NCI-H146 (cell line): ENCODE data around the gene SLC22A12.

ENCODE experiments used
- DNase-seq: peaks from one replicate; lab custom pipeline; 2025; lab: John Stamatoyannopoulos, UW

The SLC22A12 gene

DNA sequence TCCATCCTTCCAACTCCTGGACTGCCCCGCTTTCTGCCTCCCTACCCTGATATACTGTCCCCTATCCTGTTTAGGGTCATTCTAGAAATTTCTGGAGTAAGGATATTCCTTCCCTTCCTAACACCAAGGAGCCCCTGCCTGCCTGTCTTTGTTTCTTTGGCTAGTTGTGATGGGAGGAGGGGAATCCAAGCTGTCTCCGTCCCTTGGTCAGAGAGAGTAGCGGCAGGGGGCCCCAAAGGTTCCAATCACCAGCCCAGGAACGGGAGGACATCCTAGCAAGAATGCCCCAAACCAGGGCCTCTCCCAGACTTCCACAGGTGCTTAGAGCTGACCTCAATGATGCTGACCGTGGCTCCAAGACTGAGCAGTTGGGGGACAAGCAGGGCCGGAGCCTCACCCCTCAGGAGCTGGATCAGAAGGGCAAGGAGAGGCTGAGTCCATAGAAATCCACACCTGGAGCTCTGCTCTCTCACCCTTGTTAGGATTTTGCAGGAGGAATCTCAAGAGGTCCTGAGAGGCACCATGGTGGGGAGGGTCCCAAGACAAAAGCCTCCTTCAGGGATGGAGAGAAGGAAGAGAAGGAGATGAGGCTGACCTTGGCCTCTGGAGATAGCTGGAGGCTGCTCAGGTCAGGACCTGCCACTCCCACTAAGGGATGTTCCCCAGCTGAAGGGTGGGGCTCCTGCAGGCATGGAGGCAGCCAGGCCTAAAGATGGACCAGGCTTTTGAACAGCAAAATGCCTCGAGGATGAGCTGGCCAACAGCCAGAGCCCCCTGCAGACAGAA lies 13.6 kb downstream of the SLC22A12 start:
- DNase-seq, result no peak

- no peak for DNase-seq
Observed at GRCh38 chr11:64605244-64605560, 14.2 kb downstream of the SLC22A12 start.

DNA sequence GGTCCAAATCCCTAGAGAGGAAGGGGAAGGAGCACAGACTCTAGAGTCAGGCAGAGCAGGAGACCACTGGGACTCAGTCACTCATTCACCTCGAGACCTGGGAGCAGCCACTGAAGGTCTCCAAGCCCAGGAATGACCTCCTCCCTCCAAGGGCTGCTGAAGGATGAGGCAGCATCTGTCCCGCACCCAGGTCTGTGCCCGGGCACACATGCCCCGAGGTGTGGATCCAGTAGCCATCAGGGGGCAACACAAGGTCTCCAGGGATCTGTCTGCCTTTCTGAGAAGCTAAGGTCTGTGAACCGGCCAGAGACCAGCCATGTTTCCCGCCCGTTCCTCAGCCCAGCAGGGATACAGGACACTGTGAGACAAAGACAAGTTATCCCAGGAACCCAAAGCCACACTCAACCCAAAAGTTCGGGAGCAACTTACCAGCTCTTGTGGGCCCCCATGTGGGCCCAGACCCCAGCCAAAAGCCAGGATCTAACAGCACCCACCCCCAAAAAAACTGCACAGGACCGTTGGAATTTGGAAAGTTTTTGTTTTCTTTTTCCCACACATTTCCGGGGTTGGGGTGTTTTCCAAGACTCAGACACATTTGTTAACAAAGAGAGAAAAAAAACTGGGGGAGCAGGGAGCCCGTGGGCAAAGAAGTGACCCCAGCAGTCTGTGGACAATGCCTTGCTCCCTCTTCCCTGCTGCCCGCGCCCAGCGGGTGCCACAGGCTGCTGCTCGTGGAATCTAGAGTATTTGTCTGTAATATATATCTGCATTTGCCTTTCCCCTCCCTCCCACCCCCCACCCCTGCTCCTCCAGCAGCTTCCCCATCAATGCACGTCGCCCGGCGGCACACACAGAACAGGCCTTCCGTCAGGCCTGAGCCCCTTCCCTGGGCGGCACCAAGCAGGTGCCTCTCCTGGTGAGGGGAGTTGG lies 14.9 kb downstream of the SLC22A12 start:
- no peak for DNase-seq

DNA sequence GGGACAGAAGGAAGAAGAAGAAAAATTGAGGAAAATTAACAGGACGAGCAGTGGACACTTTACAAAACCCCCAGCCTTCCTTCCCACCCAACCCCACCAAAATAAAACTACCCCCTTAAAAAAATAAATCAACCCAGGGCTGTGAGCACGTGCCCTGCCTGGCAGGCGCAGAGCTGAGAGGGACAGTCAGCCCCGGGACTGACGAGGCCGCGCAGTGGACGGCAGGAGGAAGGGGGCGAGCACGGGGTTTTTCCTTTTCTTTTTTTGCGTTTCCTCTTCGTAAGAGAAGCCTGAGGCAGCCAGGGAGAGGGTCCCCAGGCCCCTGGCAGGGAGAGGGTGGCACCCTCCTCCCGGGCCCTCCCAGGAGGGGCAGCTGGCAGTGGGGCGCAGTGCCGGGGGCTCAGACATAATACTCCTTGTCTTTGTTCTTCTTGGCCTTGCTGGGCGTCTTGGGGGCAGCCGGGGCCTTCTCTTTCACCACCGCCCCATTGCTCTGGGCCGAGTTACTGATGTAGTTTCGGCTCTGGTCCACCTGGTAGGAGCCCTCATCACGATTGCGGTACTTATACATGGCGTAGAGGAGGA lies 15.9 kb downstream of the SLC22A12 start:
- DNase-seq, result no peak

- no peak for DNase-seq
Observed at GRCh38 chr11:64607381-64607985, 16.5 kb downstream of the SLC22A12 start.

DNA sequence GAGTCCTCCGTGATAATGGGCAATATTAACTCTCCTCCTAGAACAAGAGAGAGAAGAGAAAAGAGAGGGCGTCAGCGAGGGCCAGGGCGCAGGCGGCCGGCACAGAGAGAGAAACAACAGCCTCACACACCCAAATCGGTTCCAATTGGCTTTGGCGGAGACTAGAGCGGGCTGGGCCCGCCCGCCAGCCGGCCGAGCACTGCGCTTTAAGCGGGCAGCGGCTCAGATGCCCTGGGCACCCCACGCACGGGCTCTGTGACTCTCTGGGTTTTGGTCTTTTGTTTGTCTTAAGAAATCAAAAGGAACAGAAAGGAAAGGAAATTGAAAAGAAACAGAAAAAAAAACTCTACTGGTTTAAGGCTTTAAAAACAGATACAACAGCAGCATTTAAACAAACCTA lies 17.0 kb downstream of the SLC22A12 start:
- no peak for DNase-seq

DNA sequence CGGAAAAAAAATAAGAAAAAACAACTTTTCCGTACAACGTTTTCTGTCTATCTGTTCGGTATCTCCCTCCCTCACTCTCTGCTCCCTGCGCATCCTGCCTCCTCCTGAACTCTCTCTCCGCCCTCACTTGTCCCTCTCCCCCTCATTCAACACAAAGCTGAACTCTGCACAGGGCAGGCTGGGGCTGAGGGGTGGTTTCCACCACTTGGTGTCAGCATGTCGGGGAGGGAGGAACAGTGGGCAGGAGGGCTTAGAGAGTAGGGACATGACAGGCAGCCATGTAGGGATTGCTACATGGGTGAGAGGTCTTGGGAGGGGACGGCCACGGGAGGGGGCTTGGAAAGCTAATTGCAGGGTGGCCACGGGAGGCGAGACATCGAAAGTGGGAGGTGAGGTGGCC lies 17.6 kb downstream of the SLC22A12 start:
- DNase-seq, result no peak

DNA sequence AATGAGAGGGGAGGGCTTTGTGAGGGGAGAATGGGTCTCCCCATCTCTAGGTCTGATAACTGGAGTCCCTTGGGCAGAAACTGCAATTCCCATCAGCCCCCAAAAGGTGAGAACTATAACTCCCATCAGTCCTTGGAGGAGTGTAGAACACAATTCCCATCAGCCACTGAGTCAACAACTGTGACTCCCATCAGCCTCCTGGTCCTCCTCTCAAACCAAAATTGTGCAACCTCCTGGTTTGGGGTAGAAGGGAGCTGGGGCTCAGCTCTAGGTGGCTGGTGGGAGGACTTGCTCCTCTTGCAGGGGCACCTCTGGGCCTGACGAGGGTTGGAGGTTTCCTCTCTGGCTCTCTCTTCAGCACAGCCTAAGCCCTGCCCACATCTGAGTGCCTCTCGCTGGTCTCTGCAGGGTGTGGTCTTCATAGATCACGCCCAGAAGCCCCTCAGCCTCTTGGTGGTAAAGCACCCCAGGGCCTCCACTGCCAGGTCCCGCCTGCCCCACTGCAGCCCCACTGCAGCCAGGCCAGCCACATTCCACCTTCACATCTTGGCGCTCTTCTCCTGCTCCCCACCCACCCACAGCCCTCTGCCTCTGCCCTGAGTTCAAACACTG lies 18.5 kb downstream of the SLC22A12 start:
- no peak for DNase-seq

DNA sequence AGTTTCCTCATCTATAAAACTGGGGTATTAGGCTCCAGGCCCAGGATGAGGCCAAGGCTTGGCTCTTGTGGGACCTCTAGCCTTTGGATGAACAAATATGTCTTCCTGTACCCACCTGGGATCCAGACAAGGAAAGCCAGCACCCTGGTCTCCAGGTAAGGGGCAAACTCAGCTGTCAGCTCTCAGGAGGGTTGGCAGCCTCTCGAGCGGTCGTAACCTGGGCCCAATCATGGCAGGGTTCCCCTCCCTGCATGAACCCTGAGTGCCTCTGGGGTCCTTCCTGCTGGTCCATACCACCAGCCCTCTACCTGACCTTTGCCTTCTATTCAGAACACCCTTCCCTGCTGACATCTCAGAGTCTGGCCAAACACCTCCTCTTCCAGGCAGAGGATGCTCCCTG lies 19.6 kb downstream of the SLC22A12 start:
- no peak for DNase-seq

DNA sequence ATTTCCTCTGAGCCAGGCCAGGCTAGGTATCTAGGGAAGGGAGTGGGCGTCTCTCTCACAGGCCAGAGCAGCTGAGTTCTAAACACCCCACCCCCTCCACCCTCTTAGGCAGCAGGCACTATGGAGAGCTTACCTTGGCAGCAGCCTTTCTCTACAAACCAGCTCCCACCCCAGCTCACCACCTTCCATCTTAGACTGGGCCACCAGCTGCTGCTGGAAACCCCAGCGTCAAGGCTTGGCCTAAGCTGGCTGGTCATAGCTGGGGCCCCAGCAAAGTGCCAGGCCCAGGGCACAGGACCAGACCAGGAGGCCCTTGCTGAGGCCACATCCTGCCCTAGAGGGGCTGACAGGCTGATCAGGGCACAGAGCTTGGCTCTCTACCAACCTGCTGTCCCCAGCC lies 20.2 kb downstream of the SLC22A12 start:
- no peak for DNase-seq

- no peak for DNase-seq
Observed at GRCh38 chr11:64611869-64612646, 21.0 kb downstream of the SLC22A12 start.

- DNase-seq, result no peak
Observed at GRCh38 chr11:64613648-64614047, 22.6 kb downstream of the SLC22A12 start.

DNA sequence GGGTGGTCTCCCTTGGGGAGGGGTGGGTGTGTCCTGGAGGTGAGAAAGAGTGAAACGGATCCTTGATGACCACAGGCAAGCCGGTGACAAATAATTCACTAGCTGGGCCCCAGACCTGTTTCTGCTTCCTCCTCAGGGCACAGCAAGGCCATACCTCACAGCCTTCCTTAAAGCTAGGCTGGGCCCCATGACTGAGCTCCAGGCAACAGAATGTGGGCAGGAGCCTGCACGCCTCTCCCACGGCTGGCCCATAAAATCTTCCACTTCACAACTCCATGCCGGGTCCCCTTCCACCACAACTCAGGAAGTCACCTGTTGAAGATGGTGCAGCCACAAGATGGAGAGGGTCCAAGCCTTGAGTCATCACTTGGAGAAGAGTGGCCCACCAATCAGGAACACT lies 23.9 kb downstream of the SLC22A12 start:
- no peak for DNase-seq

GRCh38 chr11:64616817-64617216 lies 25.8 kb downstream of the SLC22A12 start:
- no peak for DNase-seq

- no peak for DNase-seq
Observed at GRCh38 chr11:64619196-64619595, 28.2 kb downstream of the SLC22A12 start.

- no peak for DNase-seq
Observed at GRCh38 chr11:64619811-64620380, 28.9 kb downstream of the SLC22A12 start.

DNA sequence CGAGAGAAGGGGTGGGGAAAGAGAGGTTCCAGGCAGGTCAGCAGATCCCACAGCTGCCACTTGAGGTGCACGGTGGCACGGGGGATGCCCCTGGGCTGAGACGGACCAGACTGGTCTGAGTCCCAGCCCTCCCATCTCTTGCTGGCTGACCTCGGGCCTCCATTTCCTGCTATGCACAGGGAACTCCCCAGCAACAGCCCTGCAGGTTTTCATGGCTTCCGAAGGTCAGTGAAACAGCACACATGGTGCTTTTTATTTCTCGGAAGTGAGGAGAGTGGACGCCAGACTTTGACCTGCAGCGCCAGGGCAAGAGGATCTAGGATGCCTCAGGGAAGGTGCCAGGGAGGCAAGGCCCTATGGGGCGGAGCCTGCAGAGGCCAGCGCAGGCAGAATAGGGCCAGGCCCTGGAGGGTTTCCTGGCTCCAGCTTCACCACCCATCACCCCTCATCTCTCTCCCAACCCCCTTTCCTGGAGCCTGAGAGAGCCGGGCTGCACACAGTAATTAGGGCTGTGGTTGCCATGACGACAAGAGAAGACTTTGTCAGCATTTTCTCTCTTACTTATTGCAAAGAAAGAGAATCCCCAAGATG lies 29.5 kb downstream of the SLC22A12 start:
- no peak for DNase-seq

GRCh38 chr11:64621283-64622019 lies 30.4 kb downstream of the SLC22A12 start:
- DNase-seq, result no peak

GRCh38 chr11:64622681-64623080 lies 31.7 kb downstream of the SLC22A12 start:
- no peak for DNase-seq
